Naive thymus-derived CD4-positive, alpha-beta T cell (primary cell): ENCODE data around the gene UFC1. TPM values are rescaled to one million over a fixed set of nuclear protein-coding genes. Genes with fewer than 3 reads are reported as not detected.
"Not testable (repeated sequence)": the region's sequence is repeated elsewhere in the genome, so short reads cannot be mapped to it uniquely, and the experiment has no call there.

ENCODE experiments used
- ATAC-seq: fragments of 150-1000 bp; cut with Tn5 transposase; 2 replicates; pipeline ENCODE4 v1.10.0; 2021; ENCODE audit warnings: mild to moderate bottlenecking, moderate library complexity
- CTCF ChIA-PET: fragments of 350-600 bp; sonication (Branson Sonifier 250); formaldehyde crosslinking; loops from one replicate; lab custom pipeline; 2021; ENCODE audit warnings: antibody characterized with exemption; lab: Charles Lee
- POLR2A ChIA-PET: fragments of 350-600 bp; sonication (Branson Sonifier 250); formaldehyde crosslinking; loops from one replicate; lab custom pipeline; 2021; ENCODE audit warnings: antibody characterized with exemption, inconsistent platforms; lab: Charles Lee
- DNase-seq, 9 donors: peaks; one replicate each; pipeline versions ENCODE4 v3.0.0 to v3.0.0-alpha.2; 2020 to 2022; ENCODE audit warnings: mixed read lengths in 1 of 9
- H3K27ac ChIP-seq: one replicate; pipeline ENCODE4 v1.7.0; 2013; ENCODE audit warnings: mild to moderate bottlenecking, low read depth, low read length, moderate library complexity
- H3K27me3 ChIP-seq, 2 donors: one replicate each; pipeline ENCODE4 v1.7.0; 2013; ENCODE audit warnings: low read length in 2 of 2, mild to moderate bottlenecking in 2 of 2, moderate library complexity in 2 of 2; ENCODE audit not compliant: control insufficient read depth in 2 of 2, insufficient read depth in 2 of 2
- H3K36me3 ChIP-seq, 3 experiments: 1 replicate in 2 of 3; 2 replicates in 1 of 3; pipeline ENCODE4 v1.7.0; 2013; ENCODE audit warnings: low read length in 3 of 3, mild to moderate bottlenecking in 3 of 3, moderate library complexity in 1 of 3; ENCODE audit not compliant: insufficient read depth in 3 of 3, control insufficient read depth in 2 of 3
- H3K4me1 ChIP-seq, 2 donors: one replicate each; pipeline ENCODE4 v1.7.0; 2013; ENCODE audit warnings: low read length in 2 of 2, mild to moderate bottlenecking in 2 of 2, moderate library complexity in 1 of 2; ENCODE audit not compliant: control insufficient read depth in 2 of 2, insufficient read depth in 2 of 2
- H3K4me3 ChIP-seq: 2 replicates; pipeline ENCODE4 v1.7.0; 2013; ENCODE audit warnings: mild to moderate bottlenecking, low read length
- H3K9me3 ChIP-seq, 3 experiments: 1 replicate in 2 of 3; 2 replicates in 1 of 3; pipeline ENCODE4 v1.7.0; 2013; ENCODE audit warnings: low read length in 3 of 3; ENCODE audit not compliant: control insufficient read depth in 2 of 3
- H3K27ac Mint-ChIP-seq, 9 donors: one replicate each; pipeline ENCODE4 v1.8.0; 2020 to 2022; ENCODE audit warnings: mixed read lengths in 9 of 9, mild to moderate bottlenecking in 8 of 9, moderate library complexity in 5 of 9, inconsistent platforms in 2 of 9
- H3K27me3 Mint-ChIP-seq, 5 donors: one replicate each; pipeline ENCODE4 v1.8.0; 2021 to 2022; ENCODE audit warnings: mixed read lengths in 5 of 5, mild to moderate bottlenecking in 1 of 5
- H3K36me3 Mint-ChIP-seq, 5 donors: one replicate each; pipeline ENCODE4 v1.8.0; 2020 to 2022; ENCODE audit warnings: mixed read lengths in 5 of 5, mild to moderate bottlenecking in 3 of 5, inconsistent platforms in 1 of 5
- H3K4me1 Mint-ChIP-seq, 7 donors: one replicate each; pipeline ENCODE4 v1.8.0; 2020 to 2022; ENCODE audit warnings: mixed read lengths in 7 of 7, mild to moderate bottlenecking in 3 of 7, inconsistent platforms in 1 of 7
- H3K4me3 Mint-ChIP-seq, 10 donors: one replicate each; pipeline ENCODE4 v1.8.0; 2020 to 2022; ENCODE audit warnings: mild to moderate bottlenecking in 10 of 10, mixed read lengths in 10 of 10, moderate library complexity in 6 of 10, inconsistent platforms in 2 of 10
- H3K9me3 Mint-ChIP-seq, 11 donors: one replicate each; pipeline ENCODE4 v1.8.0; 2020 to 2022; ENCODE audit warnings: mixed read lengths in 11 of 11, mild to moderate bottlenecking in 4 of 11, inconsistent platforms in 1 of 11, moderate library complexity in 1 of 11
- intact Hi-C, 2 donors: fragments of 100-400 bp; cut with micrococcal nuclease; formaldehyde crosslinking; loops; one replicate each; pipeline ENCODE4 v1.15.1; 2023
- polyA plus RNA-seq, 2 donors: library from polyadenylated mRNA; unstranded; fragments of 300-500 nt; fragmentation: Illumina TruSeq; gene quantifications; one replicate each; pipeline ENCODE4 v1.2.3, GENCODE V29; 2021
- total RNA-seq, 6 experiments: library from RNA in 5 of 6; stranded (reverse) in 5 of 6; gene quantifications; 1 replicate in 5 of 6; 2 replicates in 1 of 6; pipeline ENCODE4 v1.2.3 and lab custom pipeline; 2021 to 2026

UFC1 gene
- total and polyA plus RNA-seq, 7 experiments from 2014 or later: 83.7 to 132 (median 106) TPM

DNA sequence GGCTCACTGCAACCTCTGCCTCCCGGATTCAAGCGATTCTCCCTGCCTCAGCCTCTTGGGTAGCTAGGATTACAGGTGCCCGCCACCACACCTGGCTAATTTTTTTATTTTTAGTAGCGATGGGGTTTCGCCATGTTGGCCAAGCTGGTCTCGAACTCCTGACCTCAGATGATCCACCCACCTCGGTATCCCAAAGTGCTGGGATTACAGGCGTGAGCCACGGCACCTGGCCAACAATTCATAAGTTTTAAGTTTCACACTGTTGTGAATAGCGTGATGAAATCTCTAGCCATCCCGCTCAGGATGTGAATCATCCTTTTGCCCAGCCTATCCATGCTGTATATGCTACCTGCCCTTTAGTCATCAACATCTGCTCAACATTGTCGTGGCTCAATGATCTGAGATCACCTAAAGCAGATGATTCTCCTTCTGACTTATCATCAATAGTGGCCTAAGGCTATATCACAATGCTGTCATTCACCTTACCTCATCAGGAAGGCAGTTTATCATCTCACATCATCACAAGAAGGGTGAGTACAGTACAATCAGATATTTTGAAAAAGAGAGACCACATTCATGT, 38.6 kb upstream of the UFC1 start:
- no peaks in the 10 kb centered on the region for H3K27me3 Mint-ChIP-seq
- peaks cover 0 to 12% (median 0%) of the 10 kb centered on the region in 5 donors for H3K36me3 Mint-ChIP-seq
- H3K4me3 Mint-ChIP-seq: peak overlapping the region; percentile 29 to 99 (median 94)
- H3K9me3 Mint-ChIP-seq: no peaks in the 10 kb centered on the region
- Histone ChIP-seq H3K4me1 (peaks cover 35 to 37% of the 10 kb centered on the region in 2 donors), H3K9me3 (no peaks in the 10 kb centered on the region), H3K4me3 (no peak overlapping the region), H3K27ac (no peak overlapping the region), H3K27me3 (no peaks in the 10 kb centered on the region), H3K36me3 (peaks cover 0 to 16% (median under 1%) of the 10 kb centered on the region in 3 experiments)
- no peak for ATAC-seq
- intact Hi-C loops: loop anchor here in 1 of 2 donors (5.0 kb wide), 1 partner anchor 318 kb away; the partner anchor contains the start of gene LY9
- H3K27ac Mint-ChIP-seq: peak overlapping the region in 5 of 9 donors; percentile 10 to 76 (median 57)
- H3K4me1 Mint-ChIP-seq: peaks cover 52 to 91% (median 75%) of the 10 kb centered on the region in 7 donors
- POLR2A ChIA-PET: no interaction called here
- CTCF ChIA-PET: no interaction called here
- DNase-seq: no peak

DNA sequence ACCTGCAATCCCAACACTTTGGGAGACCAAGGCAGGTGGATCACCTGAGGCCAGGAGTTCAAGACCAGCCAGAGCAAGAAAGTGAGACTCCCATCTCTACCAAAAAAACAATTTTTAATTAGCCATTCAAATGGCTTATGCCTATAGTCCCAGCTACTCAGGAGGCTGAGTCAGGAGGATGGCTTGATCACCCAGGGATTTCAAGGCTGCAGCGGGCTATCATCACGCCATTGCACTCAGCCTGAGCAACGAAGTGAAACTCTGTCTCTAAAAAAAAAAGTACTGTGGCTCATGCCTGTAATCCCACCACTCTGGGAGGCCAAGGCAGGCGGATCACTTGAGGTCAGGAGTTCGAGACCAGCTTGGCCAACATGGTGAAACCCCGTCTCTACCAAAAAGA, 37.8 kb upstream of the UFC1 start:
- H3K9me3 Mint-ChIP-seq, H3K27ac ChIP-seq, H3K9me3 ChIP-seq, CTCF ChIA-PET, ATAC-seq, H3K27me3 ChIP-seq, H3K27me3 Mint-ChIP-seq, H3K4me3 ChIP-seq, DNase-seq: not testable (repeated sequence)
- Mint-ChIP-seq H3K4me3 (peak overlapping the region; percentile 69 to 99 (median 95)), H3K36me3 (peaks cover 0 to 13% (median 0%) of the 10 kb centered on the region in 5 donors), H3K27ac (peak overlapping the region in 5 of 9 donors; percentile 10 to 76 (median 57)), H3K4me1 (peaks cover 53 to 93% (median 78%) of the 10 kb centered on the region in 7 donors)
- Histone ChIP-seq H3K4me1 (peaks cover 35 to 39% of the 10 kb centered on the region in 2 donors), H3K36me3 (peaks cover 0 to 23% (median 8%) of the 10 kb centered on the region in 3 experiments)
- intact Hi-C loops: loop anchor here in 1 of 2 donors (5.0 kb wide), 1 partner anchor 319 kb away; the partner anchor contains the start of gene LY9
- POLR2A ChIA-PET: interaction anchor here (0.6 to 3.3 kb wide), 5 partner anchors 10 to 338 kb away, joined by 3 to 15 read pairs (median 3); partner anchors contain the start of genes TSTD1 and UFC1

DNA sequence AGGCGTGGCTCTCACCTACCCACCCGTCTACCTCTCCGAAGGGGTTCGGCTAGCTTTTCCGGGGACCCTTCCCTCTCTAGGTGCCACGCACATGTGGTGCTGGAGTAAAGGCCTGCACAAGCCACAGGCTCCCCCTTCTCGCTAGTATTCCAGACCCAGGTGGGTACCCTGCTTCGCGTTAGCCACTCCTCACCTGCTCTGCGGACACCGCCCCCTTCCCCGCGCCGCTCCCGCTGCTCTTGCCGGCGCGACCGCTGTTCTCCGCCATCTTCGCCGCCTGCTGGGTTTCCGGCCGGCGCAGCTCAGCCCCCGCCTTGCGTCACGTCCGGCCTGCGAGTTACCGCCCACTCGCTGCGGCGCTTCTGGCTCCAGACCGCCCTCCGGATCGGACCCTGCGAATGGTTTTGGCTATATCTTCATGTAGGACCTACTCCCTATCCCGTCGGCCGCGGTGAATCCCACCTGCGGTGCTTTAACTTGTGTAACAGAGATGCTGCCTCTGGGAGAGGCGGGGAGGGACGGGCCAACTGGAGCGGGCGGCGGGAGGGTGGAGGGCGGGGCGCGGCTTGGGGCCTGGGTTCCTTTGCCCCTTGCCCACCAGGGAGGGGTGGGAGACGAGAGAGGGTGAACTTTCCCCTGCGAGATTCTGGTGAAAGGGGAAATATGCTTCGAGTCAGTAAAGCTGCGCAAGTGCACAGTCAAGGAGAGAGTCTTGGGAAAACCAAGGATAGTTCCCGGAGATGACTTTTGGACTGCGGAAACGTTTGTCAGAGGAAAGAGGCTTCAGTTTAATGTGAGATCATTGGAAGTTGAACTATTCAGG, 35.8 kb upstream of the UFC1 start, which contains the start of the genes NIT1 and PFDN2:
Gene NIT1 (plus strand): TSS at position 347 of the 823 bp plus-strand sequence. CDS start 72 bp downstream, at position 419.
Gene PFDN2 (minus strand): TSS at position 279 of the 823 bp plus-strand sequence. CDS start 11 bp downstream, at position 268.
- peak; percentile 86 for ATAC-seq
- intact Hi-C loops: loop anchor here (1.0 to 5.0 kb wide), 10 partner anchors 14 to 775 kb away; partner anchors contain the start of genes DEDD (in 2 of the 2), COPA (in 1 of the 2), KLHDC9 (in 1 of the 2) and LY9 (in 1 of the 2)
- no peaks in the 10 kb centered on the region for H3K27me3 Mint-ChIP-seq
- peak within 1 kb of the TSS; percentile 57 to 99 (median 93) for H3K27ac Mint-ChIP-seq
- no peaks in the 10 kb centered on the region for H3K27me3 ChIP-seq
- H3K9me3 ChIP-seq: no peaks in the 10 kb centered on the region
- peak within 1 kb of the TSS; percentile 92 to 99 (median 95) for H3K4me3 Mint-ChIP-seq
- peaks cover 31 to 35% of the 10 kb centered on the region in 2 donors for H3K4me1 ChIP-seq
- POLR2A ChIA-PET: interaction anchor here (0.5 to 3.3 kb wide), 19 partner anchors 10 to 329 kb away, joined by 3 to 24 read pairs (median 6); partner anchors contain the start of genes ARHGAP30, DEDD, F11R and KLHDC9
- peaks cover 44 to 82% (median 78%) of the 10 kb centered on the region in 7 donors for H3K4me1 Mint-ChIP-seq
- peak within 1 kb of the TSS; percentile 92 for H3K27ac ChIP-seq
- peak; percentile 76 to 90 (median 85) for DNase-seq
- H3K4me3 ChIP-seq: peak within 1 kb of the TSS; percentile 99
- CTCF ChIA-PET: interaction anchor here (0.6 to 1.8 kb wide), 9 partner anchors 10 to 129 kb away, joined by 3 to 5 read pairs (median 3); partner anchors contain the start of genes DEDD and TOMM40L
- no peaks in the 10 kb centered on the region for H3K9me3 Mint-ChIP-seq
- H3K36me3 ChIP-seq: peaks cover 4 to 37% (median 16%) of the 10 kb centered on the region in 3 experiments
- H3K36me3 Mint-ChIP-seq: peaks cover 5 to 24% (median 10%) of the 10 kb centered on the region in 5 donors

DNA sequence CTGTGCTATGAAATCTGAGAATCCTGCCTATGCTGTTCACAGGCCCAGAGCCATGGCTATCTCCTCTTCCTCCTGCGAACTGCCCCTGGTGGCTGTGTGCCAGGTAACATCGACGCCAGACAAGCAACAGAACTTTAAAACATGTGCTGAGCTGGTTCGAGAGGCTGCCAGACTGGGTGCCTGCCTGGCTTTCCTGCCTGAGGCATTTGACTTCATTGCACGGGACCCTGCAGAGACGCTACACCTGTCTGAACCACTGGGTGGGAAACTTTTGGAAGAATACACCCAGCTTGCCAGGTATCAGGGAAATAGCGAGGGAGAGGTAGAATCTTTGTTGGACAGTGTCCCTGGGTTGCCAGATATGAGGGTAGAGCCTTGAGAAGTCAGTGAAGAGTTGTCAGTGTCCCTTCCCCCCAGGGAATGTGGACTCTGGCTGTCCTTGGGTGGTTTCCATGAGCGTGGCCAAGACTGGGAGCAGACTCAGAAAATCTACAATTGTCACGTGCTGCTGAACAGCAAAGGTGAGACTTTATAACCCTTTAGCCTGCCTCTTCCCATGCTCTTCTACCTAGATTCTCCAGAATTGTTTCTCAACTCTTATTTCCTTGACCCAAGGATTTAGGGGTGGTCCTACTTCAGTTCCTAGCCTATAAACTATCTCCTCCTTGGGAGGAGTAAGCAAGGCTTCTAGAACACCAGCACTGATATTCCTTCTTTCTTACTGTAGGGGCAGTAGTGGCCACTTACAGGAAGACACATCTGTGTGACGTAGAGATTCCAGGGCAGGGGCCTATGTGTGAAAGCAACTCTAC, 34.5 kb upstream of the UFC1 start:
- H3K36me3 ChIP-seq: peaks cover 4 to 48% (median 16%) of the 10 kb centered on the region in 3 experiments
- H3K4me1 ChIP-seq: peaks cover 31 to 35% of the 10 kb centered on the region in 2 donors
- intact Hi-C loops: loop anchor here (1.0 to 5.0 kb wide), 6 partner anchors 20 to 776 kb away; partner anchors contain the start of genes COPA (in 1 of the 2), KLHDC9 (in 1 of the 2), LY9 (in 1 of the 2) and NCSTN (in 1 of the 2)
- Mint-ChIP-seq H3K4me3 (peak overlapping the region; percentile 92 to 99 (median 95)), H3K4me1 (peaks cover 34 to 69% (median 64%) of the 10 kb centered on the region in 7 donors), H3K9me3 (no peaks in the 10 kb centered on the region), H3K36me3 (peaks cover 10 to 31% (median 13%) of the 10 kb centered on the region in 5 donors), H3K27ac (peak overlapping the region; percentile 57 to 99 (median 93)), H3K27me3 (no peaks in the 10 kb centered on the region)
- no peak overlapping the region for H3K4me3 ChIP-seq
- CTCF ChIA-PET: interaction anchor here (0.9 kb wide), 2 partner anchors 15 to 106 kb away, joined by 3 read pairs; partner anchors contain the start of gene TOMM40L
- H3K27ac ChIP-seq: peak overlapping the region; percentile 92
- ATAC-seq (peak; percentile 75), DNase-seq (peak in 8 of 9 donors; percentile 54 to 83 (median 64))
- no peaks in the 10 kb centered on the region for H3K9me3 ChIP-seq
- H3K27me3 ChIP-seq: no peaks in the 10 kb centered on the region
- POLR2A ChIA-PET: interaction anchor here (0.7 to 3.3 kb wide), 5 partner anchors 9 to 50 kb away, joined by 3 to 24 read pairs (median 15); partner anchors contain the start of genes ARHGAP30, PPOX and UFC1

DNA sequence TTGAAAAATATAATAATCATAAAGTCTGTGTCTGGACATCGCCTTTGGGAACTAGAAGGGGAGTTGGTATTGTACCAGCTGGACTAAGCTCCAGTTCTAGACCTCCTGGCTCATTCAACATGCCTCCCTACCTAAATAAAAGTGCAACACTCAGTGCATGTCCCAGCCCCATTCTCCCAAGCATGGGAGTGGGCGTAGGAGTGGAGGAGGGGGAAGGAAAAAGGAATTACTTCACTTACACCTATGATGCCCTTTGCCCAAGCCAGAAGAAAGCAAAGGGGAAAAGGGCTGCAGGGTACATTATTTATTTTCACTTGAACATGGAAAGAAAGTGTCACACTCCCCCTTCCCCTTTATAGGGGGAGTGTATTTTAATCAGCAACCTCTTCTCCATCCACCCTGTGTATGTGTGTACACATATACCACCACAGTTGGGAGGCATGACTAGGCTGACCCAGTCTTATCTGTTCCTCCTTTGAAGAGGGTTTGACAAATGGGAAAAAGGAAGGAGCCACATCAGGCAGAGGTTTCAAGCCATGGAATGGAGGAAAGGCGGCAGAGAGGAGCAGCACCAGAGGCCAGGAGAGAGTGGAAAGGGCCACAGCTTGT, 32.6 kb upstream of the UFC1 start:
- H3K4me3 ChIP-seq: no peak overlapping the region
- CTCF ChIA-PET: interaction anchor here (0.6 to 1.2 kb wide), 2 partner anchors 12 to 418 kb away, joined by 4 to 5 read pairs; partner anchors contain the start of gene DEDD

More for the DNA sequence above, 32.6 kb upstream of the UFC1 start:
- POLR2A ChIA-PET: interaction anchor here (0.8 to 1.9 kb wide), 2 partner anchors 11 to 23 kb away, joined by 3 to 6 read pairs; partner anchors contain the start of gene DEDD
- DNase-seq (no peak), ATAC-seq (no peak)
- no peaks in the 10 kb centered on the region for H3K9me3 ChIP-seq
- H3K27ac Mint-ChIP-seq: peak overlapping the region in 3 of 9 donors; percentile 64 to 84 (median 74)
- intact Hi-C loops: no loop called here
- no peaks in the 10 kb centered on the region for H3K27me3 ChIP-seq
- H3K9me3 Mint-ChIP-seq: no peaks in the 10 kb centered on the region
- peaks cover 27 to 58% (median 51%) of the 10 kb centered on the region in 7 donors for H3K4me1 Mint-ChIP-seq
- H3K4me1 ChIP-seq: peaks cover 27 to 35% of the 10 kb centered on the region in 2 donors
- H3K27me3 Mint-ChIP-seq: no peaks in the 10 kb centered on the region
- H3K4me3 Mint-ChIP-seq: no peak overlapping the region
- no peak overlapping the region for H3K27ac ChIP-seq
- peaks cover 4 to 61% (median 16%) of the 10 kb centered on the region in 3 experiments for H3K36me3 ChIP-seq
- peaks cover 10 to 31% (median 20%) of the 10 kb centered on the region in 5 donors for H3K36me3 Mint-ChIP-seq
